GM12878 (cell line): Measurements from ENCODE around the gene DNAJC6. TPM values are rescaled to one million over a fixed set of nuclear protein-coding genes. Genes with fewer than 3 reads are reported as not detected.

Source experiments
- ATAC-seq: fragments of 200-7000 bp; cut with Tn5 transposase; 3 replicates; pipeline ENCODE4 v1.9.1; 2020; ENCODE audit warnings: mild to moderate bottlenecking, moderate library complexity
- BruUV-seq: library from RNA; stranded (reverse); fragments of 400-500 nt; replicated peaks from 2 replicates; lab custom pipeline; 2021; lab: Mats Ljungman, UMichigan
- CTCF ChIA-PET: fragments of 300-600 bp; sonication (Branson Sonifier 250); formaldehyde crosslinking; extraction: SDS; loops from one replicate; lab custom pipeline; 2021; ENCODE audit warnings: inconsistent platforms; lab: Yijun Ruan, JAX
- POLR2A ChIA-PET: fragments of 350-600 bp; formaldehyde crosslinking; extraction: SDS; loops from one replicate; lab custom pipeline; 2021; ENCODE audit warnings: inconsistent platforms; lab: Charles Lee
- RAD21 ChIA-PET: fragments of 300-600 bp; sonication (Branson Sonifier 250); formaldehyde crosslinking; loops from one replicate; lab custom pipeline; 2023; ENCODE audit warnings: antibody characterized with exemption; ENCODE audit not compliant: unreplicated experiment; lab: Charles Lee
- SMC1A ChIA-PET: fragments of 300-600 bp; sonication (Branson Sonifier 250); formaldehyde crosslinking; loops from one replicate; lab custom pipeline; 2023; ENCODE audit not compliant: unreplicated experiment, uncharacterized antibody; lab: Charles Lee
- DNase-seq: peaks from one replicate; pipeline ENCODE4 v3.0.0-alpha.2; 2011; ENCODE audit warnings: low read depth, low spot score
- FAIRE-seq: peaks from 3 replicates; lab custom pipeline; 2011; peaks lifted over from hg19 to GRCh38; lab: Jason Lieb, UNC
- H2AFZ ChIP-seq: 2 replicates; pipeline ENCODE4 v1.6.0; 2011; ENCODE audit warnings: low read depth, low read length, control low read depth; ENCODE audit not compliant: control insufficient read depth
- H3K27ac ChIP-seq: 2 replicates; pipeline ENCODE4 v1.5.1; 2011; ENCODE audit warnings: control low read depth; ENCODE audit not compliant: control insufficient read depth, insufficient read depth
- H3K27me3 ChIP-seq, 2 experiments: replicated peaks in 1 of 2; 2 replicates each; pipeline versions ENCODE4 v1.6.0 to v1.6.1; 2011; ENCODE audit warnings: low read length in 1 of 2; ENCODE audit not compliant: control insufficient read depth in 2 of 2, insufficient read depth in 2 of 2
- H3K36me3 ChIP-seq, 2 experiments: 2 replicates each; pipeline ENCODE4 v1.5.1; 2011; ENCODE audit warnings: low read length in 1 of 2; ENCODE audit not compliant: control insufficient read depth in 2 of 2, insufficient read depth in 2 of 2
- H3K4me1 ChIP-seq: 2 replicates; pipeline ENCODE4 v1.6.1; 2011; ENCODE audit warnings: mild to moderate bottlenecking, low read length, moderate library complexity, mixed read lengths; ENCODE audit not compliant: control insufficient read depth, insufficient read depth
- H3K4me2 ChIP-seq: 2 replicates; pipeline ENCODE4 v1.6.0; 2011; ENCODE audit warnings: control low read depth; ENCODE audit not compliant: control insufficient read depth, insufficient read depth
- H3K4me3 ChIP-seq: fragments of 200-600 bp; sonication (generic); 2 replicates; pipeline ENCODE4 v1.5.1; 2016
- H3K79me2 ChIP-seq: 2 replicates; pipeline ENCODE4 v1.6.0; 2011; ENCODE audit warnings: low read length; ENCODE audit not compliant: control insufficient read depth, insufficient read depth
- H3K9ac ChIP-seq: 2 replicates; pipeline ENCODE4 v1.8.0; 2011; ENCODE audit warnings: low read length, control low read depth, mixed read lengths; ENCODE audit not compliant: control insufficient read depth, insufficient read depth
- H3K9me3 ChIP-seq: replicated peaks from 3 replicates; pipeline ENCODE4 v1.5.1; 2011; ENCODE audit warnings: mild to moderate bottlenecking, low read length; ENCODE audit not compliant: control insufficient read depth, insufficient read depth
- H4K20me1 ChIP-seq: 2 replicates; pipeline ENCODE4 v1.6.0; 2011; ENCODE audit not compliant: control insufficient read depth, insufficient read depth
- IRF4 ChIP-seq: IDR thresholded peaks from 2 replicates; pipeline ENCODE4 v1.6.1; 2011; ENCODE audit warnings: low read depth, low read length
- SMARCA5 ChIP-seq: fragments of 450-650 bp; IDR thresholded peaks from 2 replicates; pipeline ENCODE4 v1.6.1; 2017; ENCODE audit warnings: mild to moderate bottlenecking
- YY1 ChIP-seq: IDR thresholded peaks from 2 replicates; pipeline ENCODE4 v1.6.1; 2011; ENCODE audit warnings: low read depth, mild to moderate bottlenecking, low read length
- WGBS: methylation state at CpG from one replicate; pipeline ENCODE4 v1.1.6; 2016; ENCODE audit warnings: low lambda C conversion rate; ENCODE audit not compliant: insufficient replicate concordance, insufficient coverage; ENCODE audit errors: missing lambda C conversion rate; 5-methylcytosine and 5-hydroxymethylcytosine counted together
- in situ Hi-C: fragments of 300-500 bp; cut with MboI; formaldehyde crosslinking; loops from 9 replicates; pipeline ENCODE4 v1.14.3; 2018; ENCODE audit warnings: mixed read lengths
- intact Hi-C: fragments of 100-400 bp; cut with micrococcal nuclease; formaldehyde crosslinking; loops from one replicate; pipeline ENCODE4 v1.14.2; 2022; ENCODE audit not compliant: unreplicated experiment
- polyA plus RNA-seq, 11 experiments: library from polyadenylated mRNA; depleted of rRNA in 4 of 11; unstranded in 6 of 11; stranded (reverse) in 5 of 11; fragments of >200 nt; fragmentation: Nextera tagmentation in 4 of 11; fragmentation: Illumina TruSeq in 1 of 11; extraction: Ambion mirVana in 4 of 11; extraction: Trizol in 1 of 11; gene quantifications; 1 replicate in 1 of 11; 2 replicates in 10 of 11; pipeline versions ENCODE4 v1.2.1 to v1.2.3, GENCODE V29; 2011 to 2016; ENCODE audit warnings: inconsistent platforms in 2 of 11, missing spikeins in 2 of 11, low read depth in 1 of 11
- total RNA-seq, 4 experiments: library from RNA; depleted of rRNA in 3 of 4; stranded (reverse); fragments of >200 nt in 3 of 4; fragmentation: Illumina TruSeq in 1 of 4; extraction: Trizol in 1 of 4; gene quantifications; 2 replicates each; pipeline versions ENCODE4 v1.2.1 to v1.2.3, GENCODE V29; 2013 to 2021
- TF ChIP-seq, protein P1 (sequence below): fragments of 450-650 bp; IDR thresholded peaks from 2 replicates; pipeline ENCODE4 v1.6.1; 2017; ENCODE audit warnings: mild to moderate bottlenecking, moderate library complexity
- TF ChIP-seq, protein P2 (sequence below): fragments of 450-650 bp; IDR thresholded peaks from 2 replicates; pipeline ENCODE4 v1.6.1; 2017; ENCODE audit warnings: antibody characterized with exemption, mild to moderate bottlenecking, moderate library complexity
- TF ChIP-seq, protein P3 (sequence below): fragments of 450-650 bp; IDR thresholded peaks from 2 replicates; pipeline ENCODE4 v1.6.1; 2014; ENCODE audit warnings: mild to moderate bottlenecking

DNAJC6 gene
- total and polyA plus RNA-seq, 10 of the 15 experiments (the other 5 are each of a cell fraction or from before 2014, with no cell fraction given), result 0.08 to 4.3 (median 2.7) TPM

DNA sequence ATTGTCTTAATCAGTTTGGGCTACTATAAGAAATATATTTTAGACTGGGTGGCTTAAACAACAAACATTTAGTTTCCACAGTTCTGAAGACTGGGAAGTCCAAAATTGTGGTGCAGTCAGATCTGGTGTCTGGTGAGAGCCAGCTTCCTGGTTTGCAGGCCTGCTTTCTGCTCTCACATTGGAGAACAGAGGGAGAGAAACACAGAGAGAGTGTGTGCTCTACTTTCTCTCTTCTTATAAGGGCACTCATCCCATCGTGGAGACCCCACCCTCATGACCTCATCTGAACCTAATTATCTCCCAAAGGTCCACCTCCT is 115.2 kb downstream of the DNAJC6 start (continued):
- TF ChIP-seq, protein P1, sequence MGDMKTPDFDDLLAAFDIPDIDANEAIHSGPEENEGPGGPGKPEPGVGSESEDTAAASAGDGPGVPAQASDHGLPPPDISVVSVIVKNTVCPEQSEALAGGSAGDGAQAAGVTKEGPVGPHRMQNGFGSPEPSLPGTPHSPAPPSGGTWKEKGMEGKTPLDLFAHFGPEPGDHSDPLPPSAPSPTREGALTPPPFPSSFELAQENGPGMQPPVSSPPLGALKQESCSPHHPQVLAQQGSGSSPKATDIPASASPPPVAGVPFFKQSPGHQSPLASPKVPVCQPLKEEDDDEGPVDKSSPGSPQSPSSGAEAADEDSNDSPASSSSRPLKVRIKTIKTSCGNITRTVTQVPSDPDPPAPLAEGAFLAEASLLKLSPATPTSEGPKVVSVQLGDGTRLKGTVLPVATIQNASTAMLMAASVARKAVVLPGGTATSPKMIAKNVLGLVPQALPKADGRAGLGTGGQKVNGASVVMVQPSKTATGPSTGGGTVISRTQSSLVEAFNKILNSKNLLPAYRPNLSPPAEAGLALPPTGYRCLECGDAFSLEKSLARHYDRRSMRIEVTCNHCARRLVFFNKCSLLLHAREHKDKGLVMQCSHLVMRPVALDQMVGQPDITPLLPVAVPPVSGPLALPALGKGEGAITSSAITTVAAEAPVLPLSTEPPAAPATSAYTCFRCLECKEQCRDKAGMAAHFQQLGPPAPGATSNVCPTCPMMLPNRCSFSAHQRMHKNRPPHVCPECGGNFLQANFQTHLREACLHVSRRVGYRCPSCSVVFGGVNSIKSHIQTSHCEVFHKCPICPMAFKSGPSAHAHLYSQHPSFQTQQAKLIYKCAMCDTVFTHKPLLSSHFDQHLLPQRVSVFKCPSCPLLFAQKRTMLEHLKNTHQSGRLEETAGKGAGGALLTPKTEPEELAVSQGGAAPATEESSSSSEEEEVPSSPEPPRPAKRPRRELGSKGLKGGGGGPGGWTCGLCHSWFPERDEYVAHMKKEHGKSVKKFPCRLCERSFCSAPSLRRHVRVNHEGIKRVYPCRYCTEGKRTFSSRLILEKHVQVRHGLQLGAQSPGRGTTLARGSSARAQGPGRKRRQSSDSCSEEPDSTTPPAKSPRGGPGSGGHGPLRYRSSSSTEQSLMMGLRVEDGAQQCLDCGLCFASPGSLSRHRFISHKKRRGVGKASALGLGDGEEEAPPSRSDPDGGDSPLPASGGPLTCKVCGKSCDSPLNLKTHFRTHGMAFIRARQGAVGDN, result no peak
- TF ChIP-seq IRF4, result no peak
- TF ChIP-seq YY1, result no peak
- no peak for TF ChIP-seq SMARCA5

DNA sequence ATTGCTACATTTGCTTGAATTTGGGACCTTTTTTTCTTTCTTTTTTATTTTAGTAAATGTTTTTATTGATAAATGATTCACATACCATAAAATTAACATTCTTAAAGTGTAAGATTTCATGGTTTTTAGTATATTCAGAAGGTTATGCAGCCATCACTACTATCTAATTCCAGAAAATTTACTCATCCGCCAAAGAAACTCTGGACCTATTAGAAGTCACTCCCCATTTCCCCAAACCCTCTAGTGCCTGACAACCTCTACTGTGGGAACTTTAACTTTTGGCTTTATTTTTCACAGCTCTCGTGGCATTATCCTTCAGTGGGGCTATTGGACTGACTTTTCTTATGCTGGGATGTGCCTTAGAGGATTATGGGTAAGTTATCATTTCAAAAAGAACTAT is 115.7 kb downstream of the DNAJC6 start:
- no peak for ATAC-seq
- H3K4me1 ChIP-seq, result no peaks in the 10 kb centered on the region; the same call in 1 of the 2 replicates
- intact Hi-C loops, result no loop called here
- BruUV-seq, result no TSS peak
- ChIA-PET CTCF (no interaction called here), SMC1A (no interaction called here), POLR2A (no interaction called here)
- H2AFZ ChIP-seq, result no peak overlapping the region
- H3K36me3 ChIP-seq, result peaks cover 4 to 9% of the 10 kb centered on the region in 2 experiments; a peak in 2 of 4 replicates
- DNase-seq, result no peak
- no peak overlapping the region for H3K4me2 ChIP-seq
- 90% methylated on average over 2 of the region's 2 CpGs for WGBS
- in situ Hi-C loops, result loop anchor here (10.0 kb wide), 1 partner anchor 820 kb away; no protein-coding TSS in a partner anchor
- H3K27ac ChIP-seq, result no peak overlapping the region
- TF ChIP-seq, protein P2, sequence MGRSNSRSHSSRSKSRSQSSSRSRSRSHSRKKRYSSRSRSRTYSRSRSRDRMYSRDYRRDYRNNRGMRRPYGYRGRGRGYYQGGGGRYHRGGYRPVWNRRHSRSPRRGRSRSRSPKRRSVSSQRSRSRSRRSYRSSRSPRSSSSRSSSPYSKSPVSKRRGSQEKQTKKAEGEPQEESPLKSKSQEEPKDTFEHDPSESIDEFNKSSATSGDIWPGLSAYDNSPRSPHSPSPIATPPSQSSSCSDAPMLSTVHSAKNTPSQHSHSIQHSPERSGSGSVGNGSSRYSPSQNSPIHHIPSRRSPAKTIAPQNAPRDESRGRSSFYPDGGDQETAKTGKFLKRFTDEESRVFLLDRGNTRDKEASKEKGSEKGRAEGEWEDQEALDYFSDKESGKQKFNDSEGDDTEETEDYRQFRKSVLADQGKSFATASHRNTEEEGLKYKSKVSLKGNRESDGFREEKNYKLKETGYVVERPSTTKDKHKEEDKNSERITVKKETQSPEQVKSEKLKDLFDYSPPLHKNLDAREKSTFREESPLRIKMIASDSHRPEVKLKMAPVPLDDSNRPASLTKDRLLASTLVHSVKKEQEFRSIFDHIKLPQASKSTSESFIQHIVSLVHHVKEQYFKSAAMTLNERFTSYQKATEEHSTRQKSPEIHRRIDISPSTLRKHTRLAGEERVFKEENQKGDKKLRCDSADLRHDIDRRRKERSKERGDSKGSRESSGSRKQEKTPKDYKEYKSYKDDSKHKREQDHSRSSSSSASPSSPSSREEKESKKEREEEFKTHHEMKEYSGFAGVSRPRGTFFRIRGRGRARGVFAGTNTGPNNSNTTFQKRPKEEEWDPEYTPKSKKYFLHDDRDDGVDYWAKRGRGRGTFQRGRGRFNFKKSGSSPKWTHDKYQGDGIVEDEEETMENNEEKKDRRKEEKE, result no peak
- TF ChIP-seq, protein P3, sequence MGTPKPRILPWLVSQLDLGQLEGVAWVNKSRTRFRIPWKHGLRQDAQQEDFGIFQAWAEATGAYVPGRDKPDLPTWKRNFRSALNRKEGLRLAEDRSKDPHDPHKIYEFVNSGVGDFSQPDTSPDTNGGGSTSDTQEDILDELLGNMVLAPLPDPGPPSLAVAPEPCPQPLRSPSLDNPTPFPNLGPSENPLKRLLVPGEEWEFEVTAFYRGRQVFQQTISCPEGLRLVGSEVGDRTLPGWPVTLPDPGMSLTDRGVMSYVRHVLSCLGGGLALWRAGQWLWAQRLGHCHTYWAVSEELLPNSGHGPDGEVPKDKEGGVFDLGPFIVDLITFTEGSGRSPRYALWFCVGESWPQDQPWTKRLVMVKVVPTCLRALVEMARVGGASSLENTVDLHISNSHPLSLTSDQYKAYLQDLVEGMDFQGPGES, result no peak
- TF ChIP-seq, all 136 proteins: peak for 0
- H3K4me3 ChIP-seq, result no peak overlapping the region
- no peaks in the 10 kb centered on the region; the same call in 2 of the 3 replicates for H3K9me3 ChIP-seq
- peaks cover 33% of the 10 kb centered on the region for H3K79me2 ChIP-seq
- RAD21 ChIA-PET, result no interaction called here
- H4K20me1 ChIP-seq, result no peaks in the 10 kb centered on the region
- H3K9ac ChIP-seq, result no peak overlapping the region
- H3K27me3 ChIP-seq, result no peaks in the 10 kb centered on the region
- FAIRE-seq, result no peak
